H54 (cell line): ENCODE measurements around the gene ROCK1.

Source experiments
- DNase-seq: peaks from one replicate; pipeline ENCODE4 v3.0.0; 2011; ENCODE audit warnings: low spot score, mixed read lengths; ENCODE audit not compliant: insufficient read length
- FAIRE-seq: peaks from 3 replicates; lab custom pipeline; 2011; peaks lifted over from hg19 to GRCh38; lab: Jason Lieb, UNC
- POLR2A ChIP-seq: IDR thresholded peaks from 2 replicates; pipeline ENCODE4 v1.6.1; 2011; ENCODE audit warnings: low read depth, mild to moderate bottlenecking, low read length

The ROCK1 gene

DNA sequence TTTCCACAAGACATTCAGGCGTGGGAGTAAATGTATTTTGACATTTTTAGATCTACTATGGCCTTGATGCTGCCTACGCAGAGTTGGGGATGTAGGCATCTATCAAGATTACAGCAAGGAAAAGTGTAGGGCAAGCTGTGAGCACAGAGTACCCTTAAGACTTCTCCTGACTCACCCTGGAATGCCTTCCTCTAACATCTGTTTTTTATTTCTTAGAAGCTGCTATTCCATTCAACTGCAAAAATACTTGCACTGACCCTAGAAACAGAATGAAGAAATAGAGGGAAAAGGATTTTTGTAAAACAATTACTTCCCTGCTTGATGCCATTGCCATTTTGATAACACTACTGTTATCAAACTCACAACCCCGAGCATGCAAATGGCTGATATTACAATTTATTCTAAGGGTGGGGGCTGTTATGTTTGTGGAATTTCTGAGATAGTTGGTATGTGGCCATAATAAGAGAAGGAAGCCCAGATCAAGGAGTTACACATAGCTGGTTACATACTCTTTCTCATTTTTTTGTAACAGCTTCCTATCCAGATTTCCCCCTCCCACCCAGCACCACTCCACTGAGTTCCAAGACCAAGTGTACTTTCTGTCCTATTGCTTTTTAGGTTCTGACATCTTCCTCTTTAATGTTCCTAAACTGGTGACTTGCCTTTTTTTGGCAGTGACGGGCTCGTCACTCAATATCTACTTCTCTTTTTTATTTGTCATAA is 6.0 kb upstream of the ROCK1 start:
- TF ChIP-seq POLR2A: no peak
- DNase-seq (no peak), FAIRE-seq (no peak)

DNA sequence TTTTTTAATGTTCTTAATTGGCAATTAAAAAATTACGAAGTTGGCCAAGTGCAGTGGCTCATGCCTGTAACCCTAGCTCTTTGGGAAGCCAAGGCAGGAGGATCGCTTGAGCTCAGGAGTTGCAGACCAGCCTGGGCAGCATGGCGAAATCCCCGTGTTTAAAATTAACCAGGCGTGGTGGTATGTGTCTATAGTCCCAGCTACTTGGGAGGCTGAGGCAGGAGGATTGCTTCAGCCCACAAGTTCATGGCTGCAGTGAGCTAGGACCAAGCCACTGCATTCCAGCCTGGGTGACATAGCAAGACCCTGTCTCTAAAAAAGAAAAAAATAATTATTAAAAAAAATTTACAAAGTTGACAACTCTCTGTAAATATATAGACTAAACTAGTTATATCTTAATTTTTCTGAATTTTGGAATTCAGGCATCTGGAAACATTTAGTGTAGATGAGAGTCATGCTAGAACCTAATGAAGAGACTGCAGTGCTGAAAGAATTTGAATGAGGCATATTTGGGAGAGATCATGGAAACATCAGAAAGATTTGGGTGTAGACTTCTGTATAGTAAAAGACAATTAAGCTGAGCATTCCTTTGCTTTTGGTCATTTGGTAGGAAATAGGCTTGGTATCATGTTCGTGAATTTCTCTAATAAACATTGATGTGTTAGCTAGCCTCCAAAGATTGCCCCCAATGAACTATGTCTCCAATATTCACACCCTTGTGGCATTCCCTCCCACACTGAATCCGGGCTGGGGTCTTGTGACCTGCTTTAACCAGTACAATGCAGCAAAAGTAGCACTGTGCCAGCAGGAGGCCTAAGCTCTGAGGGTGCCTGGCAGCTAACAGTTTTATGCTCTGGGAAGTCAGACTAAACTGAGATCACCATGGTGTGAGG is 4.2 kb upstream of the ROCK1 start:
- FAIRE-seq (no peak), DNase-seq (no peak)
- TF ChIP-seq POLR2A: no peak

DNA sequence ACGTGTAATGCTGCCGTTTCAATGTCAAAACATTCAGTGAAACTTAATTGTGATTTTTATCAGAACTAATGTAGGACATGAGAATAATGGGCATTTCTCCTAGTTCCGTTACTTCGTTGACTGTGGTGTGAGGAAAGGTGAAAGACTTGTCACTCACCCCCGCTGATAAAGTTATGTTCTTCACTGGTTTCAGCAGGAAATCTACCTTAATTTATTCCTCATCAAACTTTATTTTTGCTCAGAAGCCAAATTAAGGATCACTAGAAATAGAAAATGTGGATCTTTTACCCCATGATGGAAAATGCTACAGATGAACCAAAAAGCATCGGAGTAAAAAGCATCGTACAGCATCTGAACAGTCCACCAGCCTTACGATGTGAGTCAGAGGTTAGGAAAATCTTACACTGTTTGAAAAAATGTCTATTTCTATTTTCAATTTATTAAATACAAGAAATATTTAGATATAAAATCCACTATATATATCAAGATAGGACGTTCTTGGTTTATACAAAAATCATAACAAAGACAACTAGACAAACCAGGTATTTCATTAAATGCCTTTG is 1.0 kb upstream of the ROCK1 start:
- FAIRE-seq (no peak), DNase-seq (no peak)
- TF ChIP-seq POLR2A: no peak

DNA sequence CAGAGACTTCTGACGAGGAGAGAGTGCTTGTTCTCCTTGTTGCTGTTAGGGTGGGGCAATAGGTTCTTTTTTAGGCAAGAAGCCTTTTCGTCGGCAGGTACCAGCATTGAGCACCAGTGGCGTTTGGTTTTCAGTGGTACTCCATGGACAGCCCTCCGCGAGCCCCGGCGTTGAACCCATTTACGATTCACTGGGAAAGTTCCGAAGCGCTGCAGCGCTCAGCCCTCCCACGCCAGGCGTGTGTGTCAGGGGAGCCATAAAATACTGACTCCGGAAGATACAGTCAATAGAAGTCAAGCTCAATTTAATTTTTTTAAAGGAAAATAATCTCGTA is 494 bp upstream of the ROCK1 start:
- no peak for FAIRE-seq
- no peak for DNase-seq
- TF ChIP-seq POLR2A: no peak

GRCh38 chr18:21110713-21111345 is 784 bp downstream of the ROCK1 start:
- no peak for FAIRE-seq
- no peak for TF ChIP-seq POLR2A

DNA sequence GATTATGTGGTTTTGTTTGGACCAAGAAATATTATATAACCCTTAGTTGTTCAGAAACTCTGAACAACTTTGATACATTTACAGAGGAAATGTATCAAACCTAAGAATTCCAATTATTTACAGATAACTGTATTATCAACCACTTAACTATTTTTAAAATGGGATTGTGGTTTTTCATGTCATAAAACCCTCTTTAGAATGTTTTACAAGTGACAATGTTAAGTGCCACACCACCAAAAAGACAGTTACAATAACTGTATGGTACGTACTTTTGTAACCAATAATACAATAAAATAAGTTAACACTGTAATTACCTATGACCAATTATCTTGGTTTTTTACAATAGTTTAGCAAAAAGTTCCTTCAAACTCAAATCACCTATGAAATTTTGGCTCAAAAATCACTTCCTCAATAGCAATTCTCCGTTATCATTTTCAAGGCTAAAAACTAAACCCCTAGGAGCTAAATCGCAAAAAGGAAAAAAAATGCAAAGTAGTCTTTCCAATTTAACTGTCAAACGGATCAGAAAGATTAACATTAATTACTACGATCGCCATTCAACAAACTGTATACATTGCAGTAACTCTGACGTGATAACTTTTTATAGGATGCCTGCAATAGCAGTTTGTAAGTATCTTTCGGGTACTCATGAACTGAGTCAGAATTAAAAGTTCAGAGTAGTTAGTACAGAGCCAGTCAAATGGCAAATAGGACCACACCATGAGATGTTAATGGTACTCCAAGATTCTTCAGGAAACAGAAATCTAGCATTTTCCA is 1.5 kb downstream of the ROCK1 start:
- FAIRE-seq (peak; percentile 20), DNase-seq (no peak)
- no peak for TF ChIP-seq POLR2A

More at GRCh38 chr18:21110713-21111345, 784 bp downstream of the ROCK1 start:
- no peak for DNase-seq

DNA sequence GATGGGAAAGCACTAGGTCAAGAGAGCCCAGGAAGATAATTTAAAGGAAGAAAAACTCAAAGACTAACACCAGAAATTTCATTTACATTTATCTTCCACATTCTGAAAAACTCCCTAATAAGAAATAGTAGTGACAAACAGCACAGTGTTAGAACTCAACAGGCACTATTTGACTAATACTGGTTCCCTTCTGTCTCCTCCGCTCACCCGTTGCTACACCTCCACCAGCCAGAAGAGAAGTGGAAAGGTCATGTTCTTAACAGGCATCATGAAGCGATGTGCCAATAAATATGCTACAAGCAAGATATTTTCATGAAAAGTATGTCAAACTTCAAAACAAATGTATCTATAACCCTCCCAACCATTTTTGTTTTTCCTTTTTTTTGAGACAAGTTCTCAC is 5.7 kb downstream of the ROCK1 start:
- no peak for FAIRE-seq

GRCh38 chr18:21101172-21101571 is 10.4 kb downstream of the ROCK1 start:
- TF ChIP-seq POLR2A: no peak
- DNase-seq: no peak
- FAIRE-seq: no peak

More for the DNA sequence above, 5.7 kb downstream of the ROCK1 start:
- no peak for DNase-seq
- no peak for TF ChIP-seq POLR2A

DNA sequence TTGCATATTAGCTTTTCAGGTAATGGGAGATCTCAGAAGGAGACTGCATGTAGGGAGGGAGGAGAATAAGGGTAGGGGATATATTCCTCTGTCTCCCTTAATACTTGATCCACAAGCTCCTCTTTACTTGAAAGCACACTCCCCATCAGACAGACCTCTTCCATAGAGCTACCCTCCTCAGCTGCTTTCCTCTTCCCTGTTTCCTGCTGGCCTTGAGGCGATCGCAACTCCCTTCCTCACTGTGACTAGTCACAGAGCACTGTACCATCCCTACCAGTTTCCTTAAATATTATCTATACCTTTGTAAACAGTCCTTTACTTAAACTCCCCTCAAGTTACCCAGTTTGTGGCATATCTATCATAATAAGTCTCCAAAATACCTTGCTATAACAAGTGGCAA is 10.9 kb downstream of the ROCK1 start:
- no peak for DNase-seq
- FAIRE-seq: no peak
- TF ChIP-seq POLR2A: no peak

GRCh38 chr18:21100146-21100545 is 11.5 kb downstream of the ROCK1 start:
- TF ChIP-seq POLR2A: no peak
- FAIRE-seq (no peak), DNase-seq (no peak)

GRCh38 chr18:21099442-21099841 is 12.2 kb downstream of the ROCK1 start:
- TF ChIP-seq POLR2A: no peak
- FAIRE-seq (no peak), DNase-seq (no peak)

DNA sequence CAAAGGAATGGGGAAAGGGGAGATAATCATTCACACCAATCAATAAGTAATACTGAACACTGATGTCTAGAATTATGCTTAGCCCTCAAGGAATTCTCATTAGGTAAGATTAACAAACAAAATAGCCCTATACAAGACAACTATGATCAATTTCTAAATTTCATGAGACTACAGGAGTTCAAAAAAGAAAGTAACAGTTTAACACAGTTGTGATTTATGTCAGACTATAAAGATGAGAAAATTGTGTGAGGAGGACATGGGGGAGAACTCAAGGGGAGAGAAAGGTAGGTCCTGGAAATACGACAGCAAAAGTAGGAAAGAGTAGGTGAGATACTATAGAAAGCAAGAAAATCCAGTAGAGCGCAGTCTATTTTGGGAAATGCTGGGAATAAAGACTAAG is 14.9 kb downstream of the ROCK1 start:
- no peak for FAIRE-seq
- DNase-seq: no peak
- TF ChIP-seq POLR2A: no peak

GRCh38 chr18:21093133-21093532 is 18.5 kb downstream of the ROCK1 start:
- TF ChIP-seq POLR2A: no peak
- no peak for FAIRE-seq
- no peak for DNase-seq
